Chondrocyte (in vitro differentiated cells): ENCODE measurements around the gene PHRF1. TPM values are rescaled to one million over a fixed set of nuclear protein-coding genes. Genes with fewer than 3 reads are reported as not detected.

Source experiments
- DNase-seq: peaks from one replicate; pipeline ENCODE4 v3.0.0; 2021; ENCODE audit warnings: mixed read lengths, low spot score
- H3K27ac Mint-ChIP-seq: one replicate; pipeline ENCODE4 v1.8.0; 2021; ENCODE audit warnings: mild to moderate bottlenecking, moderate library complexity, mixed read lengths; ENCODE audit not compliant: unreplicated experiment
- H3K27me3 Mint-ChIP-seq: 2 replicates; pipeline ENCODE4 v1.8.0; 2021; ENCODE audit warnings: low read depth, mixed read lengths
- H3K36me3 Mint-ChIP-seq: 2 replicates; pipeline ENCODE4 v1.8.0; 2021; ENCODE audit warnings: low read depth, mixed read lengths
- H3K4me1 Mint-ChIP-seq: 2 replicates; pipeline ENCODE4 v1.8.0; 2021; ENCODE audit warnings: low read depth, mild to moderate bottlenecking, mixed read lengths
- H3K4me3 Mint-ChIP-seq: one replicate; pipeline ENCODE4 v1.8.0; 2021; ENCODE audit warnings: mild to moderate bottlenecking, moderate library complexity, mixed read lengths; ENCODE audit not compliant: unreplicated experiment
- H3K9me3 Mint-ChIP-seq: 2 replicates; pipeline ENCODE4 v1.8.0; 2021; ENCODE audit warnings: low read depth, mixed read lengths
- CTCF ChIP-seq: fragments of 200-600 bp; sonication (generic); IDR thresholded peaks from 2 replicates; pipeline ENCODE4 v1.5.0; 2021; ENCODE audit warnings: antibody characterized with exemption, mild to moderate bottlenecking, moderate library complexity
- total RNA-seq: library from RNA; stranded (reverse); gene quantifications from 3 replicates; pipeline ENCODE4 v1.2.1, GENCODE V29; 2021

The PHRF1 gene
- total RNA-seq, 1 donor from 2014 or later = 25.9 TPM

DNA sequence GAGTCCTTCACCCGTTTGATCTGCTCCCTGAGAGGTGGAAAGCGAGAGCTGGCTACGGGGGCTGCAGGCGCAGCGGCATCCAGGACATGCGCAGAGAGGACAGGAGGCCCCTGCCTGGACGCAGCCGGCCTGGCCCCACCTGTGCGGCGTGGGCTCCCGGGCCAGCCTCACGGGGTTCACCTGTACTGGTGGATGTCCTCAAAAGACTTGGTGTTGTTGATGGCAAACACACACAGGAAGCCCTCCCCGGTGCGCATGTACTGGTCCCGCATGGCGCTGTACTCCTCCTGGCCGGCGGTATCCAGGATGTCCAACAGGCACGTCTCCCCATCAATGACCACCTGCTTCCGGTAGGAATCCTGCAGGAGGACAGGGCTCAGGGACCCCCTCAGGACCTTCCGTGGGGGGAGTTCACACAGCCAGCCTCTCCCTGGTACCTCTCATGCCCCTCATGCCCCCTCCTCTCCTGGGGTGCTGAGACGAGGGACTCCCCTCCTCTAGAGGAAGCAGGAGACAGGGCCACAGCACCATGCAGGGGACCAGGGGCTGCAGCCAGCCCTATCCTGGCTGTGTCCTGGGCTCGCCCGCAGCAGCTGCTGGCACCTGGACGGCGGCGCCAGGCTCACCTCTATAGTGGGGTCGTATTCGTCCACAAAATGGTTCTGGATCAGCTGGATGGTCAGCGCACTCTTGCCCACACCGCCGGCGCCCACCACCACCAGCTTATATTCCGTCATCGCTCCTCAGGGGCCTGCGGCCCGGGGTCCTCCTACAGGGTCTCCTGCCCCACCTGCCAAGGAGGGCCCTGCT is 42.5 kb upstream of the PHRF1 start:
- peak; percentile 92 for DNase-seq
- no peak overlapping the region for H3K27ac Mint-ChIP-seq
- peaks cover 7% of the 10 kb centered on the region for H3K4me1 Mint-ChIP-seq
- H3K4me3 Mint-ChIP-seq = peak overlapping the region; percentile 71
- H3K9me3 Mint-ChIP-seq = no peaks in the 10 kb centered on the region
- H3K36me3 Mint-ChIP-seq = no peaks in the 10 kb centered on the region
- H3K27me3 Mint-ChIP-seq = no peaks in the 10 kb centered on the region
- TF ChIP-seq CTCF = no peak

DNA sequence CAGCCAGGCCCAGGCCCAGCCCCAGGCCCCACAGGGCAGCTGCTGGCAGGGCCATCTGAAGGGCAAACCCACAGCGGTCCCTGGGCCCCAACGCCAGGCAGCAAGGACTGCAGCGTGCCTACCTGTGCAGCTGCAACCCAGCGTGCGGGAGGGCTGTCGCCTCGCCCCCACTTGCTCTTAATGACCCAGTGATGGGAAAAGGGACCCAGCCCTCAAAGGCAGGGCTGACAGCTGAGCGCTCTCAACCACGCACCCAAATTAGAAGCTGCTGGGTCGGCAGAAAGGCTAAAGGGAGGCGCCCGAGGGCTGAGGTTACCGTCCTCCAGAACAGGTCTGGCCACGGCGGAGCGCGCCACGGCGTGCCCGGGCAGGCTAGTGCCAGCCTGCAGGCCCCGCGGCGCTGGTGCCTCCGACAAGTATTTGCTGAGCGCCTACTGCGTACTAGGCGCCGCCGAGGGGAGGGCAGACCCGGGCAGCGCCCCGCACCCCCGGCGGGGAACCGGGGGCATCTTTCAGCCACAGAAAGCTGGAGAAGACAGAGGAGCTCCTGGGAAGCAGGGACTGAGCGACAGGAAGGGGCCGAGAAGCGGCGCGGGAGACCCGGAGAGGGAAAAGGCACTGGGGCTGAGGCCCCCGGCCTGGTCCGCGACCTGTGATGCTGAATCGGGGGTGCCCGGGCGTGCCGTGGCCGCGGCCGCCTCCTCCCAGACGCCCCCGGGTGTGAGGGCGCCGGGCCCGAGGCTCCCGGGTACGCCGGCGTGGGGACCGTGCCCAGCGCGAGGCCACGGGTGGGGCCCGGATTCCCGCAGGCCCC is 41.7 kb upstream of the PHRF1 start:
- Mint-ChIP-seq H3K36me3 (no peaks in the 10 kb centered on the region), H3K27me3 (no peaks in the 10 kb centered on the region), H3K9me3 (no peaks in the 10 kb centered on the region), H3K4me3 (peak overlapping the region; percentile 71), H3K27ac (no peak overlapping the region), H3K4me1 (peaks cover 7% of the 10 kb centered on the region)
- peak; percentile 90 for DNase-seq
- peak; percentile 16 for TF ChIP-seq CTCF

GRCh38 chr11:535210-535518 is 41.1 kb upstream of the PHRF1 start:
- Mint-ChIP-seq H3K36me3 (no peaks in the 10 kb centered on the region), H3K27ac (no peak overlapping the region), H3K9me3 (no peaks in the 10 kb centered on the region), H3K27me3 (no peaks in the 10 kb centered on the region), H3K4me3 (no peak overlapping the region), H3K4me1 (peaks cover 7% of the 10 kb centered on the region)
- TF ChIP-seq CTCF = no peak
- DNase-seq = no peak

GRCh38 chr11:535519-536454 is 40.5 kb upstream of the PHRF1 start, which contains the start of gene HRAS:
Gene HRAS, minus strand, starts transcription at chr11:535576.
- Mint-ChIP-seq H3K27me3 (no peaks in the 10 kb centered on the region), H3K27ac (peak within 1 kb of the TSS; percentile 83), H3K9me3 (no peaks in the 10 kb centered on the region), H3K36me3 (no peaks in the 10 kb centered on the region), H3K4me1 (peaks cover 7% of the 10 kb centered on the region), H3K4me3 (peak within 1 kb of the TSS; percentile 81)
- TF ChIP-seq CTCF = no peak
- DNase-seq = peak; percentile 99
